ENCODE measurements around the gene HTT. TPM values are rescaled to one million over a fixed set of nuclear protein-coding genes. Genes with fewer than 3 reads are reported as not detected.
"Not testable (repeated sequence)": the region's sequence is repeated elsewhere in the genome, so short reads cannot be mapped to it uniquely, and the experiment has no call there.

HTT gene
- total RNA-seq, 2 donors from 2014 or later = 62.4 to 116 TPM

- DNase-seq (ENCODE audit: low spot score); H3K27ac Mint-ChIP-seq; H3K27me3 Mint-ChIP-seq; H3K9me3 Mint-ChIP-seq; H3K4me3 Mint-ChIP-seq; ATAC-seq: not testable (repeated sequence)
- Mint-ChIP-seq H3K4me1 (ENCODE audit: low read depth in 2 of 2) (peaks cover 20 to 22% of the 10 kb centered on the region in 2 donors), H3K36me3 (peaks cover 55% of the 10 kb centered on the region)
Measured at GRCh38 chr4:3161044-3161443, 86.6 kb downstream of the HTT start.

- Mint-ChIP-seq H3K36me3 (peaks cover 59% of the 10 kb centered on the region), H3K4me1 (ENCODE audit: low read depth in 2 of 2) (peaks cover 22 to 25% of the 10 kb centered on the region in 2 donors)
- H3K4me3 Mint-ChIP-seq; ATAC-seq; H3K27ac Mint-ChIP-seq; H3K9me3 Mint-ChIP-seq; H3K27me3 Mint-ChIP-seq; DNase-seq (ENCODE audit: low spot score): not testable (repeated sequence)
Measured at GRCh38 chr4:3166434-3166833, 92.0 kb downstream of the HTT start.

DNA sequence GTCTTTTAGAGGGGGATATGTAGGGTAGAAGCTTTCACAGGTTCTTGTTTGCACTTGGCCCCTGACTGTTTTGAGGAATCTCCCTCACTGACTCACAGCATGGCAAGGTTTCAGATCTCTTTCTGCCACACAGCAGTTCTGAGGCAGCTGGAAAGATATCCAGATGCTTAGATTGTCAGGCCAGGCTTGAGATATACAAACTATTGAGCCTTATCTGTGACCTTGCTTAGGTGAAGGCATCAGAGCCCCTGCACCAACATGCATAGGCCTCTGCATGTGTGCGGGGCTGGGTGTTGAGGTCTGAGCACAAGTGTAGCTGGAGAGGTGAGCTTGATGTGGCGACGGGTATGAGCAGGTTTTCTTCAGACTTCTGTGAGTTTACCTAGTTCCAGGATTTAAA, 93.5 kb downstream of the HTT start:
- peaks cover 46% of the 10 kb centered on the region for H3K36me3 Mint-ChIP-seq
- H3K27me3 Mint-ChIP-seq = no peaks in the 10 kb centered on the region
- H3K9me3 Mint-ChIP-seq = peaks cover 5% of the 10 kb centered on the region
- H3K4me3 Mint-ChIP-seq = no peak overlapping the region
- no peak overlapping the region for H3K27ac Mint-ChIP-seq
- H3K4me1 Mint-ChIP-seq (ENCODE audit: low read depth in 2 of 2) = peaks cover 22% of the 10 kb centered on the region in 2 donors
- no peak for DNase-seq (ENCODE audit: low spot score)
- no peak for ATAC-seq

DNA sequence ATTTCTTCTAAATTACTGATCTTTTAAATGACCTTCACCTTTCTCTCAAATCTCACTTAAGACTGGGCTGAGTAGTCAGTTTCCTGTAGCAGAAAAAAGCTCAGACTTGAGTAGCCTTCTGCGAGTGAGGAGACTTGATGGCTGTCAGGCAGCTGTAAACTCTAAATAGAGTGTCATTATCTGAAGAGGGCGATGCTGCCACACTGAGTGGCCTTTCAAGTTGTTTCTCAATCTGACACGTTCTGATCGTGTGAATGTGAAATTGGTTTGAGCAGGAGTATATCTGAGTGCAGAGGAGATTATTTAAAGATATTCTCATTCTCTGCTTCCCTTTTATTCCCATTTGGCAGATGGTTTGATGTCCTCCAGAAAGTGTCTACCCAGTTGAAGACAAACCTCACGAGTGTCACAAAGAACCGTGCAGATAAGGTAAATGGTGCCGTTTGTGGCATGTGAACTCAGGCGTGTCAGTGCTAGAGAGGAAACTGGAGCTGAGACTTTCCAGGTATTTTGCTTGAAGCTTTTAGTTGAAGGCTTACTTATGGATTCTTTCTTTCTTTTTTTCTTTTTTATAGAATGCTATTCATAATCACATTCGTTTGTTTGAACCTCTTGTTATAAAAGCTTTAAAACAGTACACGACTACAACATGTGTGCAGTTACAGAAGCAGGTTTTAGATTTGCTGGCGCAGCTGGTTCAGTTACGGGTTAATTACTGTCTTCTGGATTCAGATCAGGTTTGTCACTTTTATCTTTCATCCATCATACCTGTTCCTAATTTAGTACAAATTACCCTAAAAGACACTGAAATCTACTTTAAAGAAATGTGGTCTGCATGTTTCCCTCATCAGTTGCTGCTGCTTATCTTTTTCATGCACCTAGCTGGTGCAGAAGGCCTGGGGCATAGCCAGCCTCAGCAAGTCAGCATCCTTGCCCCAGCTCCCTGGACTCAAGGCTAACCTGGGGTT, 100.2 kb downstream of the HTT start:
- Mint-ChIP-seq H3K4me3 (peak overlapping the region; percentile 28), H3K4me1 (ENCODE audit: low read depth in 2 of 2) (peaks cover 22 to 30% of the 10 kb centered on the region in 2 donors), H3K27me3 (no peaks in the 10 kb centered on the region), H3K36me3 (peaks cover 34% of the 10 kb centered on the region), H3K27ac (peak overlapping the region in 1 of 2 donors; percentile 7), H3K9me3 (no peaks in the 10 kb centered on the region)
- ATAC-seq (peak; percentile 70 to 79), DNase-seq (ENCODE audit: low spot score) (no peak)

- Mint-ChIP-seq H3K27ac (peak overlapping the region in 1 of 2 donors; percentile 37), H3K36me3 (peaks cover 31% of the 10 kb centered on the region), H3K4me1 (ENCODE audit: low read depth in 2 of 2) (peaks cover 29 to 39% of the 10 kb centered on the region in 2 donors), H3K27me3 (no peaks in the 10 kb centered on the region), H3K9me3 (no peaks in the 10 kb centered on the region), H3K4me3 (no peak overlapping the region)
- no peak for ATAC-seq
- no peak for DNase-seq (ENCODE audit: low spot score)
Measured at GRCh38 chr4:3176367-3177229, 102.1 kb downstream of the HTT start.

DNA sequence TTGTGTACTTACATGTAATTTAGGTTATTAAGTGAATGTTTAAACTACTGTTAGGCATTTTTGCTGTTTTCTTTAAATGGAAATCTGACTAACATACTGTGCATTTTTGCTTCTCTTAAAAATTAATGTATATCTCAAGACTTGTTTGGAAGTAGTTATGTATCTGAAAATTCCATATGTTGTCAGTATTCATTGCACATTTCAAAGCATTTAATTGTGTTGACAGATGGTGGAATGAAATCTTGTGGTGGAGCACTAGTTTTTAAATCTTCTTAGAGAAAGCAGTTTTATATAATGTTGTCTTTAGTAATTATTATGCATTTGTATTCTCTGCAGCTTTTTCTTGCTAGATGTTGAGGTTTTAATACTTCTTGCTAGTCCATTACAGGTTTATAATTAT, 102.9 kb downstream of the HTT start:
- no peak for DNase-seq (ENCODE audit: low spot score)
- no peak for ATAC-seq
- Mint-ChIP-seq H3K27me3 (no peaks in the 10 kb centered on the region), H3K27ac (no peak overlapping the region), H3K4me3 (no peak overlapping the region), H3K36me3 (peaks cover 31% of the 10 kb centered on the region), H3K4me1 (ENCODE audit: low read depth in 2 of 2) (peaks cover 29 to 39% of the 10 kb centered on the region in 2 donors), H3K9me3 (no peaks in the 10 kb centered on the region)

GRCh38 chr4:3177905-3178304, 103.4 kb downstream of the HTT start:
- ATAC-seq (no peak), DNase-seq (ENCODE audit: low spot score) (no peak)
- peaks cover 29 to 37% of the 10 kb centered on the region in 2 donors for H3K4me1 Mint-ChIP-seq (ENCODE audit: low read depth in 2 of 2)
- H3K27ac Mint-ChIP-seq = no peak overlapping the region
- H3K27me3 Mint-ChIP-seq = no peaks in the 10 kb centered on the region
- H3K9me3 Mint-ChIP-seq = no peaks in the 10 kb centered on the region
- H3K4me3 Mint-ChIP-seq = no peak overlapping the region
- peaks cover 33% of the 10 kb centered on the region for H3K36me3 Mint-ChIP-seq

DNA sequence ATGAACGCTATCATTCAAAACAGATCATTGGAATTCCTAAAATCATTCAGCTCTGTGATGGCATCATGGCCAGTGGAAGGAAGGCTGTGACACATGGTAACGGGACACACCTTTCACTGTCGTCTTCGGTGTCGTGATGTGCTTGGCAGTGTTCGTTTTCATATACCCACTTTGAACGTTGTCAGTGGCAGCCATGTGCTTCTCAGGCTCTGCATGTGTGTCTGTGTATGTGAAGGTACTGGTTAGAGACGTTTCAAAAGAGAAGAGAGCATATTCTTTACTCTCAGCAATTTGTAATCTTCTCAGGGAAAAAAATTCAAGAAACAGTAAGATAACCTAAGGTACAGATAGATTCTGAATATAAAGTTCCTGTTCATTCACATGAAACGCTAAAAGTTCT, 103.9 kb downstream of the HTT start:
- peaks cover 31% of the 10 kb centered on the region for H3K36me3 Mint-ChIP-seq
- no peak for DNase-seq (ENCODE audit: low spot score)
- no peaks in the 10 kb centered on the region for H3K9me3 Mint-ChIP-seq
- peaks cover 29 to 35% of the 10 kb centered on the region in 2 donors for H3K4me1 Mint-ChIP-seq (ENCODE audit: low read depth in 2 of 2)
- no peak overlapping the region for H3K4me3 Mint-ChIP-seq
- no peaks in the 10 kb centered on the region for H3K27me3 Mint-ChIP-seq
- H3K27ac Mint-ChIP-seq = no peak overlapping the region
- ATAC-seq = no peak

DNA sequence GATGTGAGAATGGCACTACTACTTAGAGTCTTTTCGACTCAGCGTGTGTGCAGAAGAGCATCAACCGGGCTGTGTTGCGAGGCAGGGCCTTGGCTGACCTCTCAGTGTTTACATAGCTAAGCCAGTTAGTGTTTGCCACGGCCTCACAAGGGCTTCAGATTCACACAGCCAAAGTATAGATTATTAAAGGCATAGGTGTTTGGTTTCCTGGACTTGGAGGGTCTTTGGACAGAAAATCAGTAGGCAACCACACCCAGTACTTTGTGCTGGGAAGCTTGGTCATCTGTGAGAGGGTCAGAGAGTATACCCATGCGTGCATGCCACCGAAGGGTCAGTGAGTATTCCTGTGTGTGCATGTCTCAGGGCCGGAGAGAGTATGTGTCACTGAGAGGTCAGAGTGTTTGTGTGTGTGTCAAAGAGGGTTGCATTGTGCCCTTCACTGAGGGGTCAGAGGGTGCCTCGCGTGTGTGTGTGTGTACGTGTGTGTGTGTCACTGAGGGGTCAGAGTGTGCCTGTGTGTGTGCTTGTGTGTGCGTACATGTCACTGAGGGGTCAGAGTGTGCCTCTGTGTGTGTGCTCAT, 104.7 kb downstream of the HTT start:
- no peak for ATAC-seq

DNA sequence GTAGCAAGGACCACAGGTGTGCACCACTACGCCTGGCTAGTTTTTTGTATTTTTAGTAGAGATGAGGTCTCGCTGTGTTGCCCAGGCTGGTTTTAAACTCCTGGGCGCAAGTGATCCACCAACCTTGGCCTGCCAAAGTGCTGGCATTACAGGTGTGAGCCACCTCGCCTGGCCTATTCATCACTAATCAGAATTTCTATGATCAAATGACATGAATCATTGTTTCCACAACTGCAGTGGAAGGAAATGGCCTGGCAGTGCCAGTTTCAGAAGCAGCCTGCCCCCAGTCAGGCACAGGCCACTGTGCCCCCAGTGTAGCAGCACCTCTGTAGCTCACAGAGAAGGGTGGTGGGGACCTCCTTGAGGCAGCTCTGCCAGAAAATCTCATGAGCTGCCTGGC, 108.5 kb downstream of the HTT start:
- Mint-ChIP-seq H3K4me1 (ENCODE audit: low read depth in 2 of 2) (peaks cover 37 to 42% of the 10 kb centered on the region in 2 donors), H3K36me3 (peaks cover 42% of the 10 kb centered on the region), H3K27ac (peak overlapping the region in 1 of 2 donors; percentile 5), H3K4me3 (no peak overlapping the region), H3K27me3 (no peaks in the 10 kb centered on the region), H3K9me3 (no peaks in the 10 kb centered on the region)
- DNase-seq (ENCODE audit: low spot score) = no peak
- ATAC-seq = no peak

More for the DNA sequence above, 104.7 kb downstream of the HTT start:
- Mint-ChIP-seq H3K27ac (peak overlapping the region in 1 of 2 donors; percentile 21), H3K4me1 (ENCODE audit: low read depth in 2 of 2) (peaks cover 33 to 43% of the 10 kb centered on the region in 2 donors), H3K4me3 (no peak overlapping the region), H3K36me3 (peaks cover 39% of the 10 kb centered on the region), H3K27me3 (no peaks in the 10 kb centered on the region), H3K9me3 (no peaks in the 10 kb centered on the region)
- no peak for DNase-seq (ENCODE audit: low spot score)

GRCh38 chr4:3184725-3185124, 110.2 kb downstream of the HTT start:
- Mint-ChIP-seq H3K4me1 (ENCODE audit: low read depth in 2 of 2) (peaks cover 38 to 39% of the 10 kb centered on the region in 2 donors), H3K36me3 (peaks cover 38% of the 10 kb centered on the region), H3K4me3 (no peak overlapping the region), H3K27ac (no peak overlapping the region), H3K9me3 (no peaks in the 10 kb centered on the region), H3K27me3 (no peaks in the 10 kb centered on the region)
- no peak for DNase-seq (ENCODE audit: low spot score)
- no peak for ATAC-seq

DNA sequence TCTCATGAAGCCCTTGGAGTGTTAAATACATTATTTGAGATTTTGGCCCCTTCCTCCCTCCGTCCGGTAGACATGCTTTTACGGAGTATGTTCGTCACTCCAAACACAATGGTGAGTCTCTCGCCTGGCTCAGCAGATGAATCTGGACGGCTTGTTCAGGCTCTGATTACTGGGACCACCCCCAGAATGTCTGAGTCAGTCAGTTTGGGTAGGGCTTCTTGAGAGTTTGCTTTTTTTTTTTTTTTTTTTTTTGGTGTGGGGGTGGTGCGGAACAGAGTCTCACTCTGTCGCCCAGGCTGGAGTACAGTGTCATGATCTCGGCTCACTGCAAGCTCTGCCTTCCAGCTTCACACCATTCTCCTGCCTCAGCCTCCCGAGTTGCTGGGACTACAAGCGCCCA, 112.1 kb downstream of the HTT start:
- no peak overlapping the region for H3K27ac Mint-ChIP-seq
- H3K9me3 Mint-ChIP-seq = no peaks in the 10 kb centered on the region
- H3K4me3 Mint-ChIP-seq = no peak overlapping the region
- no peak for ATAC-seq
- H3K27me3 Mint-ChIP-seq = no peaks in the 10 kb centered on the region
- peaks cover 31% of the 10 kb centered on the region for H3K36me3 Mint-ChIP-seq
- DNase-seq (ENCODE audit: low spot score) = no peak
- H3K4me1 Mint-ChIP-seq (ENCODE audit: low read depth in 2 of 2) = peaks cover 41 to 46% of the 10 kb centered on the region in 2 donors

DNA sequence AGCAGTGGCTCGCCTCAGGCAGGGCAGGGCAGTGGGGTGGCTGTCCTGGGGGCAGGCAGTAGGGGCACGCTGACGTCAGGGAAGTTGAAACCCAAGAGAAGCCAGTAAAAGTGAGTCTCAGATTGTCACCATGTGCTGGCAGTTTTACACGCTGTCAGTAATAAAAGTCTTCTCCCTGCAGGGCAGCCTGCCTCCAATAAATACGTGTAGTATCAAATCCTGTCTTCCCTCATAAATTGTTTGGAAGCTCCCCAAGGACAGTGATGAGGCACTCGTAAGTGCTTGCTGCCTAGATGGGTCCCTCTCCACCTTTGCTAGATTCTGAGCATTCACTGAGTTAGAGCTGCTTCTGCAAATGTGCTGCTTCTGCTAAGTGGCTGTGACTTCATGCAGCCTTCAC, 113.6 kb downstream of the HTT start:
- no peak overlapping the region for H3K4me3 Mint-ChIP-seq
- no peak for DNase-seq (ENCODE audit: low spot score)
- no peak for ATAC-seq
- peaks cover 54 to 61% of the 10 kb centered on the region in 2 donors for H3K4me1 Mint-ChIP-seq (ENCODE audit: low read depth in 2 of 2)
- H3K9me3 Mint-ChIP-seq = no peaks in the 10 kb centered on the region
- H3K27ac Mint-ChIP-seq = no peak overlapping the region
- H3K27me3 Mint-ChIP-seq = no peaks in the 10 kb centered on the region
- H3K36me3 Mint-ChIP-seq = peaks cover 26% of the 10 kb centered on the region

All from natural killer cell treated with Interleukin-12 subunit alpha and Interleukin-12 subunit beta and Interleukin-15 and Interleukin-18, amount 100 ng/mL, for 72 hours (primary cell).